Right atrium auricular region (tissue), 2 donors: ENCODE results near the gene UBXN10. TPM values are rescaled to one million over a fixed set of nuclear protein-coding genes. Genes with fewer than 3 reads are reported as not detected.

Experiments used
- DNase-seq: peaks from one replicate; pipeline ENCODE4 v3.0.0-alpha.2; 2019; ENCODE audit warnings: low spot score
- H3K27ac ChIP-seq, 2 donors: fragments of 200-600 bp; sonication (generic); 1 replicate in 1 of 2; 2 replicates in 1 of 2; pipeline ENCODE4 v1.5.1; 2016 to 2019
- H3K27me3 ChIP-seq, 2 donors: fragments of 200-600 bp; sonication (generic); one replicate each; pipeline versions ENCODE4 v1.5.1 to v1.6.0; 2017 to 2019
- H3K36me3 ChIP-seq: fragments of 200-600 bp; sonication (generic); one replicate; pipeline ENCODE4 v1.5.1; 2016
- H3K4me1 ChIP-seq, 2 donors: fragments of 200-600 bp; sonication (generic); one replicate each; pipeline versions ENCODE4 v1.5.1 to v1.6.0; 2017 to 2019
- H3K4me3 ChIP-seq, 2 donors: fragments of 200-600 bp; sonication (generic); 1 replicate in 1 of 2; 2 replicates in 1 of 2; pipeline ENCODE4 v1.5.1; 2017 to 2019; ENCODE audit warnings: mild to moderate bottlenecking in 1 of 2, moderate library complexity in 1 of 2
- H3K9me3 ChIP-seq, 2 donors: fragments of 200-600 bp; sonication (generic); one replicate each; pipeline ENCODE4 v1.5.1; 2019
- CTCF ChIP-seq, 2 donors: fragments of 200-600 bp; sonication (generic); IDR thresholded peaks; one replicate each; pipeline ENCODE4 v1.5.1; 2019; ENCODE audit warnings: antibody characterized with exemption in 2 of 2
- total RNA-seq, 2 donors: library from RNA; depleted of rRNA; stranded (reverse); fragments of >200 nt; gene quantifications; one replicate each; pipeline ENCODE4 v1.1.0, GENCODE V29; 2016

Gene UBXN10
- total RNA-seq, 2 donors from 2014 or later = 2.7 to 7.3 TPM

GRCh38 chr1:20138961-20139550 is 46.8 kb upstream of the UBXN10 start, which contains the start of gene PLA2G2F:
Gene PLA2G2F, plus strand, starts transcription at chr1:20139323. Its CDS starts 105 bp downstream, at chr1:20139428.
- Histone ChIP-seq H3K27ac (no peak within 1 kb of the TSS), H3K9me3 (no peaks in the 10 kb centered on the region), H3K36me3 (no peaks in the 10 kb centered on the region), H3K27me3 (no peaks in the 10 kb centered on the region), H3K4me1 (no peaks in the 10 kb centered on the region), H3K4me3 (no peak within 1 kb of the TSS)
- TF ChIP-seq CTCF (IDR thresholded peaks at IDR 0.05) = no peak
- DNase-seq = no peak

DNA sequence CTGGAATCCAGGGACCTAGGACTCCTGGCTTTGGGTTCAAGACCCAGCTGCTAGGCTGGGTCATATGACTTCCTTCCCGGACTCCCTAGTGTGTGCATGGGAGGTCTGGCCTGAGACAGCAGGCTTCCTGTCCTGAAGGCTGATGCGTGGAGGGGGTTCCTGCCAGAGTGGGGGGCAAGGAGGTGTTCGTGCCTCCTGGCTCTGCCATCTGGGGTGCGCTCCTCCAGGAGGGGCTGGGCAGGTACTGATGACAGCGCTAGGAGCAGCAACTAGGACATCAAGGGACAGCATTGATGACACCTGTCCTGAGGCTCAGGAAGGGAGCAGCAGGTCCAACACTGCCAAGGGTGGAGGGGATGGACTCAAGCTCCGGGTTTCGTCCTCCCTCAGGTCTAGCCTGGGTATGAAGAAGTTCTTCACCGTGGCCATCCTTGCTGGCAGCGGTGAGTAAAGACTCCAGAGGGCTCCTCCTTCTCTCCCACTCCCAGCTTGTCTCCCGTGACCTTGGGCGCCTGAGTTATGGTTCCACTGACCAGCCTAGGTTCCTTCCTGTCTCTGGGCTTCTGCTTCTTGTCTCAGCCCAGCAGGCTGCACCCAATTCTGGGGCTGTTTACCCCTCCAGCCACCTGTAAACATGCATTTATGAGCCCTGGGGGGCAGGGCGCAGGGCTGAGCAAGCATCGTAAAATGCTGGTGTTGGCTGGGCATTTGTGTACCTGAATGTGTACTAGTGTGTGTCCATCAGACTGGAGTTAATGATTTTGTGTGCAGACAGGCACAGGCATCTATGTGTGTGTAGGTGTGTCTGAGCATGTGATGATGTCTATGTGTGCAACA is 45.9 kb upstream of the UBXN10 start:
- Histone ChIP-seq H3K36me3 (no peaks in the 10 kb centered on the region), H3K27me3 (no peaks in the 10 kb centered on the region), H3K9me3 (no peaks in the 10 kb centered on the region), H3K4me3 (no peak overlapping the region), H3K4me1 (no peaks in the 10 kb centered on the region), H3K27ac (no peak overlapping the region)
- DNase-seq = no peak
- no peak for TF ChIP-seq CTCF (IDR thresholded peaks at IDR 0.05)

DNA sequence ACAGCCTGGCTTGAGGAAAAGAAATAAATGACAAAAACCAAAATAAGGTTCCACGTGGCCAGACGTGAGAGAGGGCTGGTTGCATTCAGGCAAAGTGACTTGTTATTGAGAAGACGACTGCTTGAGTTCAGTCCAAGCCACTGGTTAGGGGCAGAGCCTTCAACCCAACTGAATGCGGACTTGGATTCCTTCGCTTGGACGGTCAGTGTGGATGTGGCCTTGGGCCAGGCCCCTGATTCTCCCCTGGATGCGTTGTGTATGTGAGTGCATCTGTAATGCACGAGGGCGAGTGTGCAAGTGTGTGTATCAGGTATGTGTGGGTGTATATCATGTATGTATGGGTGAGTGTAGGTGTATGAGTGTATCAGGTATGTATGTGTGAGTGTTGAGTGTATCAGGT is 44.9 kb upstream of the UBXN10 start:
- Histone ChIP-seq H3K4me3 (no peak overlapping the region), H3K27ac (no peak overlapping the region), H3K4me1 (no peaks in the 10 kb centered on the region), H3K27me3 (no peaks in the 10 kb centered on the region), H3K36me3 (no peaks in the 10 kb centered on the region), H3K9me3 (no peaks in the 10 kb centered on the region)
- no peak for DNase-seq
- TF ChIP-seq CTCF (IDR thresholded peaks at IDR 0.05) = no peak

DNA sequence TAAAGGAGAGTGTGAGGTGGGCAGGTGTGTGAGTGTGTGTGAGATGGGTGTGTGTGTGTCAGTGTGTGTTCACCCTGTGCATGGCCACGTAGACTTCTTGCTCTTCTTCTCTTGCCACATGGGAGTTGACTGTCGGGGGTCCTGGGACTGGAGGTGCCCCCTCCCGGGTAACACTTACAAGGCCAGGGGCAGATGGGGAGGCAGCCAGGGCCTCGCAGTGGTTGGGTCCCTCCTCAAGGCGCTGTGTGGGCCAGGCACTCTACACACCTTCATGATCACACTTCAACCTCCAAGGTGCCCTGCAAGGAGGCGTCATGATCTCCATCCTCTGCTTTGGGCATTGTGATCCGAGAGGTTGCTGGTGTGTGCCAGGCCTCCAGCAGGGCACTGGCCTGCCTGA is 44.4 kb upstream of the UBXN10 start:
- Histone ChIP-seq H3K36me3 (no peaks in the 10 kb centered on the region), H3K4me3 (no peak overlapping the region), H3K9me3 (no peaks in the 10 kb centered on the region), H3K27me3 (no peaks in the 10 kb centered on the region), H3K4me1 (no peaks in the 10 kb centered on the region), H3K27ac (no peak overlapping the region)
- DNase-seq = no peak
- TF ChIP-seq CTCF (IDR thresholded peaks at IDR 0.05) = no peak

DNA sequence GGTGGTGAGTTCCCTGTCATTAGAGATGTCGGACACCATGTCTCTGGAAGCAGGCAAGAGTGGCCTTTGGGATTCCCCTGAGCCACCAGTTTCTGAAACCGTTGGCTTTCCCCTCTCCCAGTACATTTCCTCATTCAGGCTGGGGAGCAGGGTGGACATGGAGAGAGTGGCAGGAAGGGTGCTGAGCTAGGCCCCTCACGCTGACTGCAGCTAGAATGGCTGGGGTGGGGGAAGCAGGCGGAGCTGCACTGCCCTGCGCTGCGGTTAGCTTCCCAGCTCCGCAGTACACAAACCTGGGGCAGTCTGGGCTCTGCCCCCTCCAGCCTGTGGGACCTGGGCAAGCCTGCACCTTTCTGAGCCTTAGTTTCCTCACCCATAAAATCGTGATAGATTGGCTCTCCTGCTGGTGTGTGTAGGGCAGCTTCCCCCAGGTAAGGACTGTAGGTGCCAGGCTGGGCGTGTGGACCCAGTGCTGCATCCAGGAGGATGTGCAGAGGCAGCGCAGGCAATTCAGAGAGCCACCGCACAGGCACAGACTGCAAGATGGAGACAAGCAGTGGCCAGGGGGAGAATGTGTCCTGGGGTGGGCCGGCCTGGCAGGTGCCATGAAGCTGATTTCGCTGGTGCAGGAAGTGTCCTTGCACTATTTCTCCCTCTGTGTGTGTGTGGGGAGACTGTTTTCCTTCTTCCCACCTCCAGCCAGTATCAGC is 43.7 kb upstream of the UBXN10 start:
- H3K36me3 ChIP-seq = no peaks in the 10 kb centered on the region
- H3K9me3 ChIP-seq = no peaks in the 10 kb centered on the region
- no peak for TF ChIP-seq CTCF (IDR thresholded peaks at IDR 0.05)
- H3K27ac ChIP-seq = no peak overlapping the region
- no peak overlapping the region for H3K4me3 ChIP-seq
- DNase-seq = no peak
- H3K4me1 ChIP-seq = no peaks in the 10 kb centered on the region
- H3K27me3 ChIP-seq = no peaks in the 10 kb centered on the region
